K562 (cell line): ENCODE measurements around the gene ITGA1. TPM values are rescaled to one million over a fixed set of nuclear protein-coding genes. Genes with fewer than 3 reads are reported as not detected.

Experiments
- ATAC-seq: fragments of 200-7000 bp; cut with Tn5 transposase; 3 replicates; pipeline ENCODE4 v1.9.1; 2020; ENCODE audit warnings: moderate library complexity
- BruUV-seq: library from RNA; stranded (reverse); fragments of 400-500 nt; replicated peaks from 2 replicates; lab custom pipeline; 2021; lab: Mats Ljungman, UMichigan
- CTCF ChIA-PET: fragments of 300-600 bp; formaldehyde crosslinking; extraction: SDS; loops from one replicate; lab custom pipeline; 2021; ENCODE audit warnings: low intra/inter-chr PET ratio; lab: Yijun Ruan, JAX
- POLR2A ChIA-PET: fragments of 300-600, 350-650 bp; sonication (Branson Sonifier 250); formaldehyde crosslinking; extraction: SDS; loops from one replicate; lab custom pipeline; 2021; ENCODE audit warnings: antibody characterized with exemption, inconsistent platforms; lab: Yijun Ruan, JAX
- DNase-seq, 4 experiments: peaks; one replicate each; pipeline versions ENCODE4 v3.0.0 to v3.0.0-alpha.2; 2011 to 2018; ENCODE audit warnings: low spot score in 3 of 4, mixed read lengths in 3 of 4; ENCODE audit errors: extremely low read depth in 1 of 4
- FAIRE-seq: peaks from 2 replicates; lab custom pipeline; 2011; peaks lifted over from hg19 to GRCh38; lab: Jason Lieb, UNC
- H2AFZ ChIP-seq: 2 replicates; pipeline ENCODE4 v1.6.0; 2011; ENCODE audit warnings: low read depth, low read length, control low read depth, inconsistent platforms
- H3K27ac ChIP-seq: fragments of 200-600 bp; 3 replicates; pipeline ENCODE4 v1.8.0; 2011; ENCODE audit warnings: low read depth, mild to moderate bottlenecking, control low read depth, inconsistent platforms, low read length, moderate library complexity, mixed read lengths; ENCODE audit errors: extremely low read depth
- H3K27me3 ChIP-seq, 2 experiments: fragments of 300-600 bp in 1 of 2; 2 replicates in 1 of 2; 3 replicates in 1 of 2; pipeline versions ENCODE4 v1.6.0 to v1.8.0; 2011; ENCODE audit warnings: inconsistent platforms in 2 of 2, low read length in 2 of 2, mild to moderate bottlenecking in 1 of 2, mixed read lengths in 1 of 2, moderate library complexity in 1 of 2; ENCODE audit not compliant: control insufficient read depth in 2 of 2, insufficient read depth in 2 of 2
- H3K36me3 ChIP-seq: fragments of 300-600 bp; 3 replicates; pipeline ENCODE4 v1.8.0; 2011; ENCODE audit warnings: mild to moderate bottlenecking, low read length, inconsistent platforms; ENCODE audit not compliant: control insufficient read depth, insufficient read depth
- H3K4me1 ChIP-seq, 2 experiments: fragments of 200-600 bp in 1 of 2; replicated peaks in 1 of 2; 2 replicates in 1 of 2; 3 replicates in 1 of 2; pipeline versions ENCODE4 v1.5.1 to v1.8.0; 2011; ENCODE audit warnings: inconsistent platforms in 2 of 2, low read length in 2 of 2, mild to moderate bottlenecking in 1 of 2, mixed read lengths in 1 of 2, moderate library complexity in 1 of 2; ENCODE audit not compliant: control insufficient read depth in 2 of 2, insufficient read depth in 2 of 2
- H3K4me2 ChIP-seq: 2 replicates; pipeline ENCODE4 v1.6.1; 2011; ENCODE audit warnings: low read length, control low read depth, inconsistent platforms, mixed read lengths; ENCODE audit not compliant: insufficient read depth
- H3K4me3 ChIP-seq: fragments of 200-600 bp; sonication (generic), shearing (Covaris generic); 2 replicates; pipeline ENCODE4 v1.5.1; 2016; ENCODE audit warnings: control low read depth, inconsistent platforms
- H3K79me2 ChIP-seq: fragments of 200-600 bp; 3 replicates; pipeline ENCODE4 v1.8.0; 2011; ENCODE audit warnings: low read length, inconsistent platforms; ENCODE audit not compliant: control insufficient read depth, insufficient read depth
- H3K9ac ChIP-seq, 2 experiments: 2 replicates each; pipeline versions ENCODE4 v1.6.0 to v1.6.1; 2011; ENCODE audit warnings: low read depth in 2 of 2, low read length in 2 of 2, control low read depth in 1 of 2, inconsistent platforms in 1 of 2, mild to moderate bottlenecking in 1 of 2, mixed read lengths in 1 of 2; ENCODE audit not compliant: insufficient read depth in 1 of 2
- H3K9me1 ChIP-seq: one replicate; pipeline ENCODE4 v1.6.0; 2011; ENCODE audit warnings: inconsistent platforms, mild to moderate bottlenecking, low read length, moderate library complexity; ENCODE audit not compliant: control insufficient read depth, insufficient read depth
- H3K9me3 ChIP-seq: replicated peaks from 2 replicates; pipeline ENCODE4 v1.5.1; 2011; ENCODE audit warnings: low read depth, low read length, inconsistent platforms; ENCODE audit not compliant: control insufficient read depth, insufficient read depth
- H4K20me1 ChIP-seq: replicated peaks from 2 replicates; pipeline ENCODE4 v1.6.1; 2011; ENCODE audit warnings: low read length, inconsistent platforms, mixed read lengths; ENCODE audit not compliant: control insufficient read depth, insufficient read depth
- ATF1 ChIP-seq, 2 experiments: fragments of 450-650 bp in 1 of 2; IDR thresholded peaks; 2 replicates each; pipeline ENCODE4 v1.6.1; 2016; ENCODE audit warnings: missing compliant biosample characterization in 1 of 2, missing genetic modification characterization in 1 of 2
- EHMT2 ChIP-seq: fragments of 450-650 bp; IDR thresholded peaks from 2 replicates; pipeline ENCODE4 v1.6.1; 2018; ENCODE audit warnings: antibody characterized with exemption
- FOXK2 ChIP-seq, 2 experiments: fragments of 450-650 bp; IDR thresholded peaks in 1 of 2; conservative IDR thresholded peaks in 1 of 2; 2 replicates each; pipeline ENCODE4 v1.6.1; 2016; ENCODE audit warnings: low read depth in 2 of 2, mild to moderate bottlenecking in 1 of 2
- FOXP1 ChIP-seq: sonication (generic); formaldehyde crosslinking; IDR thresholded peaks from 2 replicates; pipeline ENCODE4 v1.8.0; 2022; ENCODE audit warnings: mild to moderate bottlenecking, missing genetic modification reagents
- HSF4 ChIP-seq: fragments of 250-450 bp; sonication (Bioruptor Pico); IDR thresholded peaks from 2 replicates; pipeline ENCODE4 v2.1.2; 2022; ENCODE audit warnings: mild to moderate bottlenecking, moderate library complexity, borderline replicate concordance
- LARP7 ChIP-seq: fragments of 450-650 bp; IDR thresholded peaks from 2 replicates; pipeline ENCODE4 v1.6.1; 2016
- MEIS2 ChIP-seq: fragments of 450-650 bp; IDR thresholded peaks from 2 replicates; pipeline ENCODE4 v1.6.1; 2014; ENCODE audit warnings: mild to moderate bottlenecking; ENCODE audit not compliant: partially characterized antibody
- SFPQ ChIP-seq: fragments of 200-400 bp; formaldehyde crosslinking; IDR thresholded peaks from 2 replicates; pipeline ENCODE4 v1.6.1; 2017; ENCODE audit warnings: mild to moderate bottlenecking, low read depth, low read length, moderate library complexity
- TRIM28 ChIP-seq: fragments of 450-650 bp; IDR thresholded peaks from 2 replicates; pipeline ENCODE4 v1.6.1; 2017
- ZNF318 ChIP-seq, 2 experiments: fragments of 450-650 bp; IDR thresholded peaks; 2 replicates each; pipeline ENCODE4 v1.6.1; 2016; ENCODE audit warnings: mild to moderate bottlenecking in 2 of 2, borderline replicate concordance in 1 of 2, low read depth in 1 of 2, moderate library complexity in 1 of 2
- WGBS: fragments of 100-300 bp; shearing (Covaris generic); methylation state at CpG from one replicate; pipeline ENCODE4 v1.1.6; 2016; ENCODE audit warnings: low coverage, mixed read lengths; ENCODE audit not compliant: insufficient coverage; ENCODE audit errors: missing lambda C conversion rate; 5-methylcytosine and 5-hydroxymethylcytosine counted together
- in situ Hi-C: fragments of 300-500 bp; cut with MboI; formaldehyde crosslinking; loops from 4 replicates; pipeline ENCODE4 v1.15.0; 2018; ENCODE audit warnings: inconsistent platforms, mixed read lengths
- intact Hi-C: fragments of 100-400 bp; cut with micrococcal nuclease; formaldehyde crosslinking; loops from 2 replicates; pipeline ENCODE4 v1.14.2; 2022
- polyA plus RNA-seq, 8 experiments: library from polyadenylated mRNA; depleted of rRNA in 4 of 8; stranded (reverse) in 5 of 8; unstranded in 3 of 8; fragments of >200 nt; fragmentation: Nextera tagmentation in 2 of 8; fragmentation: Illumina TruSeq in 1 of 8; extraction: Ambion mirVana in 2 of 8; extraction: Trizol in 1 of 8; gene quantifications; 2 replicates each; pipeline versions ENCODE4 v1.2.1 to v1.2.3, GENCODE V29; 2011 to 2014; ENCODE audit warnings: inconsistent platforms in 1 of 8, missing spikeins in 1 of 8
- total RNA-seq, 7 experiments: library from RNA; depleted of rRNA in 6 of 7; stranded (reverse); fragments of >200 nt in 6 of 7; fragmentation: Illumina TruSeq in 2 of 7; extraction: Trizol in 2 of 7; gene quantifications; 2 replicates each; pipeline versions ENCODE4 v1.2.1 to v1.2.3, GENCODE V29; 2011 to 2021; ENCODE audit warnings: low replicate concordance in 1 of 7
- TF ChIP-seq, protein P1 (sequence below), 2 experiments: fragments of 250-450 bp in 1 of 2; fragments of 450-650 bp in 1 of 2; sonication (Bioruptor Pico) in 1 of 2; IDR thresholded peaks; 2 replicates each; pipeline versions ENCODE4 v1.6.1 to v1.8.0; 2016 to 2021; ENCODE audit warnings: mild to moderate bottlenecking in 2 of 2, moderate library complexity in 2 of 2, missing compliant biosample characterization in 1 of 2, missing genetic modification characterization in 1 of 2

ITGA1 gene
- total and polyA plus RNA-seq, 9 of the 15 experiments (the other 6 are each of a cell fraction or from before 2014, with no cell fraction given), result 0.04 to 0.22 TPM; not detected in 7

DNA sequence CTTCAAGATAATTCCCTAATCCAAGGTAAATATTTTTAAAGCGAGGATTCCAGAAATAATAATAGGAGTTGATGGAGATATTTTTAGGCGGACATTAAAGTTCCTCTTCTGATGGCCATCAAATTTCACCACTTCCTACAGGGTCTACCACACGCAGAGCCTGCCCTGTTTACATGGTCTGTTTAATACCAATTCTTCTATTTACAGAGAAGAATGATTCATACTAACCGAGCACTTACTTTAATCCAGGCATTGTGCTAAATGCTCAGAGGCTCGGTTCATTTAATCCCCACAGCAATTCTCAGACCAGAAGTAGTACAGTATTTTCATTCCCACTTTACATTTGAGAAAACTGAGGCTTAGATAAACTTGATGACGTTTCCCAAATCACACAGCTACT, 3.0 kb upstream of the ITGA1 start:
- Histone ChIP-seq H3K4me3 (no peak overlapping the region), H3K36me3 (no peaks in the 10 kb centered on the region), H3K9me3 (no peaks in the 10 kb centered on the region), H3K4me2 (no peak overlapping the region), H3K9ac (no peak overlapping the region), H2AFZ (no peak overlapping the region), H3K27ac (no peak overlapping the region), H3K4me1 (peaks cover 0 to 9% of the 10 kb centered on the region in 2 experiments; a peak in 2 of 5 replicates), H3K9me1 (no peaks in the 10 kb centered on the region), H4K20me1 (no peaks in the 10 kb centered on the region), H3K27me3 (peaks cover 0 to 10% of the 10 kb centered on the region in 2 experiments; a peak in 2 of 5 replicates), H3K79me2 (no peaks in the 10 kb centered on the region)
- WGBS, result under 1% methylated on average over 6 of the region's 6 CpGs
- POLR2A ChIA-PET, result interaction anchor here (0.5 kb wide), 1 partner anchor 108 kb away, joined by 3 read pairs; no protein-coding TSS in a partner anchor
- BruUV-seq, result no TSS peak
- in situ Hi-C loops, result no loop called here
- CTCF ChIA-PET, result no interaction called here
- FAIRE-seq (no peak), DNase-seq (no peak), ATAC-seq (no peak)
- intact Hi-C loops, result no loop called here
- TF ChIP-seq SFPQ (no peak), EHMT2 (no peak), FOXP1 (CRISPR knock-in tag) (no peak), HSF4 (CRISPR knock-in tag) (no peak), ATF1 (CRISPR knock-in tag; IDR thresholded peaks at IDR 0.05) (no peak), ATF1 (tag; IDR thresholded peaks at IDR 0.05) (no peak), MEIS2 (no peak), FOXK2 (conservative IDR thresholded peaks at IDR 0.05 in 1 of 2, IDR thresholded peaks at IDR 0.05 in 1 of 2; ENCODE audit: low read depth in 2 of 2) (no peak), TRIM28 (no peak), LARP7 (no peak), ZNF318 (IDR thresholded peaks at IDR 0.05; ENCODE audit: borderline replicate concordance in 1 of 2, low read depth in 1 of 2) (no peak)
- TF ChIP-seq, protein P1, sequence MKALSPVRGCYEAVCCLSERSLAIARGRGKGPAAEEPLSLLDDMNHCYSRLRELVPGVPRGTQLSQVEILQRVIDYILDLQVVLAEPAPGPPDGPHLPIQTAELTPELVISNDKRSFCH (CRISPR knock-in tag; IDR thresholded peaks at IDR 0.05), result no peak
- TF ChIP-seq, protein P1 (tag; IDR thresholded peaks at IDR 0.05), result no peak
